ACC112 (cell line): ENCODE data around the gene OSBP2.
"Not testable (repeated sequence)": the region's sequence is repeated elsewhere in the genome, so short reads cannot be mapped to it uniquely, and the experiment has no call there.

Experiments used
- H2AFZ ChIP-seq: fragments of 200-600 bp; sonication (generic); one replicate; pipeline ENCODE4 v1.6.0; 2017; ENCODE audit warnings: antibody characterized with exemption, low read length; ENCODE audit not compliant: unreplicated experiment
- H3K27ac ChIP-seq: fragments of 200-600 bp; sonication (generic); 2 replicates; pipeline ENCODE4 v1.5.1; 2014; ENCODE audit warnings: low read depth, mild to moderate bottlenecking, antibody characterized with exemption, low read length, moderate library complexity
- H3K27me3 ChIP-seq: fragments of 200-600 bp; sonication (generic); 2 replicates; pipeline ENCODE4 v1.6.1; 2014; ENCODE audit warnings: mild to moderate bottlenecking, antibody characterized with exemption, low read length, moderate library complexity, mixed read lengths; ENCODE audit not compliant: insufficient read depth
- H3K36me3 ChIP-seq: fragments of 200-600 bp; sonication (generic); 2 replicates; pipeline ENCODE4 v1.6.1; 2016; ENCODE audit warnings: mild to moderate bottlenecking, antibody characterized with exemption, low read length, moderate library complexity, mixed read lengths; ENCODE audit not compliant: insufficient read depth
- H3K4me1 ChIP-seq: fragments of 200-600 bp; sonication (generic); one replicate; pipeline ENCODE4 v1.6.1; 2016; ENCODE audit warnings: low read length, mixed read lengths; ENCODE audit not compliant: insufficient read depth, unreplicated experiment, control insufficient read depth
- H3K4me3 ChIP-seq: fragments of 200-600 bp; sonication (generic); 2 replicates; pipeline ENCODE4 v1.5.1; 2014; ENCODE audit warnings: mild to moderate bottlenecking, low read depth, low read length
- H3K79me2 ChIP-seq: fragments of 200-600 bp; sonication (generic); one replicate; pipeline ENCODE4 v1.6.0; 2016; ENCODE audit warnings: low read length; ENCODE audit not compliant: control insufficient read depth, unreplicated experiment, insufficient read depth

Gene OSBP2

DNA sequence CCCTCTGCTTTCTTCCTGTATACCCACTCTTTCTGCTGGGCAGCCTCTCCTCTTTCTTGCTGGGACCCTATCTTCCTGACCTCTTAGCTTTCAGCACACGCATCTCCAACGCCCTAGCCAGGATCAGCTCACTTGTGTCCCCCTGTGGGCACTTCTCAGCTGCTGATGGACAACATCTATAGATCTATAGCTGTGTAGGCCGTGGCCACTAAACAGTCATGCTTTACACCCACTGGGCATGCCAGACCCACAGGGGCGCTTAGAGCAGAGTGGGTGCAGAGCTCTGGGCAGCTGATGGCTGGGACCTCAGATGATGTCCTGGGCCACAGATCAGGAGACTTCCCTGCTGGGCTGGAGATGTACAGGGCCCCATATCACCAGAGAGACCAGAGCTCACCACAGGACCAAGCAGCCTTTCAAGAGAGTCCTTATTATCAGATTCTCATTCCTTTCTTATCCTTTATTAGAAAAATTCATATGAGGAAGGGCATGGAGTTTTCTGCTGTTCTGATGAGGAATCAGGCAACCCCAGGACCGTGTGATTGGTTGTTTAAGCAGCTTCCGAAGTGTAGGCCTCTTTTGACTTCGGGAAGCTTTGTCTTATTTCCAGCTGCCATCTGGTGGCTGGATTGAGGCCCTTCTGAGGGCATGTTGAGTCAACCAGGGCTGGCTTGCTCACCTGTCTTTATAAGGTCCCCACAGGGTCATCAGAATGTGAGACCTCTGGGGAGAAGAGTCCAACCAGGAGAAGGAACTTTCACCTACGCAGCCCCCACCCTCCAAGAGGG, 60.5 kb downstream of the OSBP2 start:
- Histone ChIP-seq H3K27me3 (no peaks in the 10 kb centered on the region), H3K27ac (no peak overlapping the region), H3K4me1 (peaks cover 5% of the 10 kb centered on the region), H3K79me2 (no peaks in the 10 kb centered on the region), H3K36me3 (no peaks in the 10 kb centered on the region), H3K4me3 (no peak overlapping the region), H2AFZ (no peak overlapping the region)

DNA sequence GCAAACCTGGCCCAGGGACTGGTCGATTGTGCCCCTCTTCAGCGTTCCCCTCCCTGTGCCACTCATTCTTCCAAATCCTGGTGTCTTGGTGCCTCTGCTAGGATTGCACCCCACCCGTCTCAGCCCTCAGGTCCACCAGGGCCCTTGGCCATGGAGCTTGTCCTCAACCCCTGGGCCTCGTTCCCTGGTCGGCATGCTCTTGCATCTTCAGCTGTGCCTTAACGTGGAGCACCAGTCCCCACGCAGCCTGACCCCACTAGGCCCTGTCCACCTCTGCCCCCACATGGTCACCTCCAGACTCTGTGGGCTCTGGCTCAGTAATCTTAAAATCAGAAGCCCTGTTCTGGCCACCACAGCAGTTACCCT, 61.1 kb downstream of the OSBP2 start:
- Histone ChIP-seq H3K27ac (no peak overlapping the region), H2AFZ (no peak overlapping the region), H3K36me3 (no peaks in the 10 kb centered on the region), H3K4me3 (no peak overlapping the region), H3K4me1 (peaks cover 5% of the 10 kb centered on the region), H3K79me2 (no peaks in the 10 kb centered on the region), H3K27me3 (no peaks in the 10 kb centered on the region)

GRCh38 chr22:30763815-30764673, 69.4 kb downstream of the OSBP2 start:
- H3K4me3 ChIP-seq = no peak overlapping the region
- H2AFZ ChIP-seq = no peak overlapping the region
- no peak overlapping the region for H3K27ac ChIP-seq
- no peaks in the 10 kb centered on the region for H3K27me3 ChIP-seq
- H3K36me3 ChIP-seq = no peaks in the 10 kb centered on the region
- peaks cover 3% of the 10 kb centered on the region for H3K4me1 ChIP-seq
- H3K79me2 ChIP-seq = no peaks in the 10 kb centered on the region

- Histone ChIP-seq H3K79me2 (no peaks in the 10 kb centered on the region), H3K4me1 (no peaks in the 10 kb centered on the region), H3K4me3 (no peak overlapping the region), H3K36me3 (no peaks in the 10 kb centered on the region), H3K27ac (no peak overlapping the region), H2AFZ (no peak overlapping the region), H3K27me3 (no peaks in the 10 kb centered on the region)
Measured at GRCh38 chr22:30767661-30768060, 73.0 kb downstream of the OSBP2 start.

- Histone ChIP-seq H2AFZ (no peak overlapping the region), H3K27ac (no peak overlapping the region), H3K27me3 (no peaks in the 10 kb centered on the region), H3K4me1 (no peaks in the 10 kb centered on the region), H3K4me3 (no peak overlapping the region), H3K36me3 (no peaks in the 10 kb centered on the region), H3K79me2 (no peaks in the 10 kb centered on the region)
Measured at GRCh38 chr22:30770716-30771115, 76.0 kb downstream of the OSBP2 start.

GRCh38 chr22:30773919-30774318, 79.2 kb downstream of the OSBP2 start:
- no peak overlapping the region for H3K27ac ChIP-seq
- H2AFZ ChIP-seq = no peak overlapping the region
- H3K4me1 ChIP-seq = no peaks in the 10 kb centered on the region
- H3K79me2 ChIP-seq = no peaks in the 10 kb centered on the region
- no peaks in the 10 kb centered on the region for H3K27me3 ChIP-seq
- no peaks in the 10 kb centered on the region for H3K36me3 ChIP-seq
- H3K4me3 ChIP-seq = no peak overlapping the region

DNA sequence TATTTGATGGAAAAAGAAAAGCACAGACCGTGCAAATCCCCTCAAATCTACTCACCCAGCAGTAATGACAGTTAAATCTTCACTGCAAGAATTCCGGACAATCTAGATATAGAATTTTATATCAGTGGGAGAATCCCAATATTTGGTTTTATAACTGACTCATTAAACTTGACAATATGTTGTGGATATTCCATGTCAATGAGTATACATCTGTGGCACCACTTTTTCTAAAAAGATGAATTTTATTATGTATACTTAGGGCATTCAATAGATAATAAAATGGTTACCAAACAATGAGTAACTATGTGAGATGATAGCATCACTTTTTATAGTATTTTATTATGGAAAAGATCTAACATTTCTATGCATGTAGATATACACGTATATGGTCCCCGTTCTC, 79.9 kb downstream of the OSBP2 start:
- Histone ChIP-seq H3K27ac (no peak overlapping the region), H3K27me3 (no peaks in the 10 kb centered on the region), H2AFZ (no peak overlapping the region), H3K4me3 (no peak overlapping the region), H3K36me3 (no peaks in the 10 kb centered on the region), H3K4me1 (no peaks in the 10 kb centered on the region), H3K79me2 (no peaks in the 10 kb centered on the region)

DNA sequence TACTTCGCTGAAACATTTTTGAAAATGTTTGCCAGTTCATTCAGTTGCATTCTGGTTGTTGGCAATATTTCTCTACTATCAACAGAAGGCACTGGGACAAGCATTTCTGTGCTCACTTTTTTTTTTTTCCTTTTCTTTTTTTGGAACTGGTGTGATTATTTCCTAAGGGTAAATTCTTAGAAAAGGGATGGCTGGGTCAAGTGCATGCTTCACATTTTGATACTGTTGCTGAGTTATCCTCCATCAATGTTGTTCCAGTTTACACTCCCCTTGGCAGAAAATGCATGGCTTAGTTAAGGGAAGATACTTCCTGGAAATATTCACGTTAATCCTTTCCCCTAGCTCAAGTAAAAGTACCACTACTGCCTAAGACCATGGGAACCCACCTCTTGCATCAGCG, 81.8 kb downstream of the OSBP2 start:
- H3K27ac ChIP-seq = no peak overlapping the region
- no peak overlapping the region for H3K4me3 ChIP-seq
- H3K36me3 ChIP-seq = no peaks in the 10 kb centered on the region
- H3K27me3 ChIP-seq = no peaks in the 10 kb centered on the region
- H2AFZ ChIP-seq = no peak overlapping the region
- H3K79me2 ChIP-seq = no peaks in the 10 kb centered on the region
- H3K4me1 ChIP-seq = no peaks in the 10 kb centered on the region

DNA sequence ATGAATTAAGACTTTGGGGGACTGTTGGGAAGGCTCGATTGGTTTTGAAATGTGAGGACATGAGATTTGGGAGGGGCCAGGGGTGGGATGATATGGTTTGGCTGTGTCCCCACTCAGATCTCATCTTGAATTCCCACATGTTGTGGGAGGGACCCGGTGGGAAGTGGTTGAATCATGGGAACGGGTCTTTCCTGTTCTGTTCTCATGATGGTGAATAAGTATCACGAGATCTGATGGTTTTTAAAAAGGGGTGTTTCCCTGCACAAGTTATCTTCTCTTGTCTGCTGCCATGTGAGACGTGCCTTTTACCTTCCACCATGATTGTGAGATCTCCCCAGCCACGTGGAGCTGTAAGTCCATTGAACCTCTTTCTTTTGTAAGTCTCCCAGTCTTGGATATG, 82.5 kb downstream of the OSBP2 start:
- not testable (repeated sequence) for H2AFZ ChIP-seq, H3K27ac ChIP-seq, H3K4me3 ChIP-seq, H3K79me2 ChIP-seq, H3K36me3 ChIP-seq, H3K27me3 ChIP-seq, H3K4me1 ChIP-seq

DNA sequence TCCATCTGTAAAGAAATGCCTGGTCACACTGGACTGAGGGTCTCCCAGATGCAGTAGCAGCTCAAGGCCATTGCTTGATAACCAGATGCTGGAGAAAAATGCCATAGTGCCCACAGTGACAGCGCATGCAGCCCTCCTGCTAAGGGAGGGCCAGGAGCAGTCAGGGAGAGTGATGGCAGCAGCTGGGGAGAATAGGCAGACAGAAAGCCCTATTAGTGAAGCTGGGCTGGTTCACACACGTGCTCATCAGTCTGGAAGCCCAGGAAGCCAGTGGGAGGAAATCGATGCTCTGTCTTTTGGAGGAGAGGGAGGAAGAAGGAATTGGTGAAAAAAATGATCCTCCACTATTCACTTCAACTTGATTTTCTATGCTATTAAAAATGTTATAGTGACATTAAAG, 82.9 kb downstream of the OSBP2 start:
- no peaks in the 10 kb centered on the region for H3K27me3 ChIP-seq
- no peaks in the 10 kb centered on the region for H3K36me3 ChIP-seq
- no peak overlapping the region for H3K4me3 ChIP-seq
- no peaks in the 10 kb centered on the region for H3K79me2 ChIP-seq
- no peak overlapping the region for H3K27ac ChIP-seq
- no peak overlapping the region for H2AFZ ChIP-seq
- H3K4me1 ChIP-seq = no peaks in the 10 kb centered on the region

GRCh38 chr22:30778261-30778660, 83.6 kb downstream of the OSBP2 start:
- H3K79me2 ChIP-seq = no peaks in the 10 kb centered on the region
- H2AFZ ChIP-seq = no peak overlapping the region
- H3K4me3 ChIP-seq = no peak overlapping the region
- H3K27me3 ChIP-seq = no peaks in the 10 kb centered on the region
- peaks cover 3% of the 10 kb centered on the region for H3K4me1 ChIP-seq
- no peak overlapping the region for H3K27ac ChIP-seq
- H3K36me3 ChIP-seq = no peaks in the 10 kb centered on the region
